Fibroblast of lung (primary cell): ENCODE data around the gene COL8A2. TPM values are rescaled to one million over a fixed set of nuclear protein-coding genes. Genes with fewer than 3 reads are reported as not detected.
A peak's percentile ranks its signal among the peaks of the same experiment; 100 is the strongest.

Experiments used
- DNase-seq, 2 donors: peaks; one replicate each; pipeline versions ENCODE4 v3.0.0 to v3.0.0-alpha.2; 2010; ENCODE audit warnings: low read depth in 2 of 2
- H2AFZ ChIP-seq: 2 replicates; pipeline ENCODE4 v1.5.1; 2012; ENCODE audit warnings: low read length, control low read depth, inconsistent platforms
- H3K27ac ChIP-seq: 2 replicates; pipeline ENCODE4 v1.5.1; 2011; ENCODE audit warnings: low read length, control low read depth; ENCODE audit not compliant: insufficient read depth
- H3K27me3 ChIP-seq: 2 replicates; pipeline ENCODE4 v1.5.1; 2011; ENCODE audit warnings: mild to moderate bottlenecking, low read length; ENCODE audit not compliant: control insufficient read depth, insufficient read depth
- H3K36me3 ChIP-seq: 2 replicates; pipeline ENCODE4 v1.5.1; 2011; ENCODE audit warnings: low read length; ENCODE audit not compliant: control insufficient read depth, insufficient read depth
- H3K4me1 ChIP-seq: 2 replicates; pipeline ENCODE4 v1.5.1; 2011; ENCODE audit warnings: low read length; ENCODE audit not compliant: control insufficient read depth, insufficient read depth; ENCODE audit errors: extremely low read depth
- H3K4me2 ChIP-seq: 2 replicates; pipeline ENCODE4 v1.5.1; 2011; ENCODE audit warnings: low read length, control low read depth; ENCODE audit not compliant: insufficient read depth; ENCODE audit errors: extremely low read depth
- H3K4me3 ChIP-seq, 4 experiments: fragments of 200-600 bp in 1 of 4; sonication (generic) in 1 of 4; replicated peaks in 1 of 4; 2 replicates each; pipeline ENCODE4 v1.5.1; 2011 to 2016; ENCODE audit warnings: low read length in 4 of 4, low read depth in 3 of 4, mild to moderate bottlenecking in 3 of 4, control low read depth in 2 of 4, inconsistent platforms in 1 of 4, mixed read lengths in 1 of 4; ENCODE audit not compliant: insufficient read depth in 1 of 4; ENCODE audit errors: control extremely low read depth in 1 of 4
- H3K79me2 ChIP-seq: 2 replicates; pipeline ENCODE4 v1.5.1; 2012; ENCODE audit warnings: mild to moderate bottlenecking, low read length, inconsistent platforms; ENCODE audit not compliant: control insufficient read depth, insufficient read depth
- H3K9ac ChIP-seq: 2 replicates; pipeline ENCODE4 v1.5.1; 2011; ENCODE audit warnings: mild to moderate bottlenecking, low read length, control low read depth; ENCODE audit not compliant: insufficient read depth
- H3K9me3 ChIP-seq: 2 replicates; pipeline ENCODE4 v1.5.1; 2012; ENCODE audit warnings: low read depth, low read length; ENCODE audit not compliant: control insufficient read depth, insufficient read depth
- H4K20me1 ChIP-seq: 2 replicates; pipeline ENCODE4 v1.5.1; 2011; ENCODE audit warnings: low read length; ENCODE audit not compliant: control insufficient read depth, insufficient read depth; ENCODE audit errors: extremely low read depth
- CTCF ChIP-seq, 2 donors: IDR thresholded peaks in 1 of 2; conservative IDR thresholded peaks in 1 of 2; 1 replicate in 1 of 2; 2 replicates in 1 of 2; pipeline ENCODE4 v1.5.1; 2011 to 2012; ENCODE audit warnings: low read length in 2 of 2, control low read depth in 1 of 2, inconsistent platforms in 1 of 2, low read depth in 1 of 2, mild to moderate bottlenecking in 1 of 2
- EZH2 ChIP-seq: IDR thresholded peaks from 2 replicates; pipeline ENCODE4 v1.5.1; 2012; ENCODE audit warnings: low read length, control low read depth, mild to moderate bottlenecking; ENCODE audit errors: missing control alignments
- polyA plus RNA-seq, 2 donors: library from polyadenylated mRNA; depleted of rRNA in 1 of 2; stranded (reverse) in 1 of 2; unstranded in 1 of 2; fragments of >200 nt; gene quantifications; 2 replicates each; pipeline ENCODE4 v1.2.1, GENCODE V29; 2011 to 2012; ENCODE audit warnings: missing spikeins in 1 of 2
- total RNA-seq: library from RNA; depleted of rRNA; stranded (reverse); fragments of >200 nt; gene quantifications from 2 replicates; pipeline ENCODE4 v1.2.1, GENCODE V29; 2014

COL8A2 gene
- total and polyA plus RNA-seq, 2 donors (not counting 1 experiment from before 2014, with no cell fraction given) = 2.9 to 31.0 TPM

GRCh38 chr1:36156329-36157114 lies 31.5 kb upstream of the COL8A2 start:
- Histone ChIP-seq H4K20me1 (peaks cover 2% of the 10 kb centered on the region), H3K36me3 (peaks cover 11% of the 10 kb centered on the region), H3K9ac (peak overlapping the region; percentile 91), H2AFZ (no peak overlapping the region), H3K4me3 (peak overlapping the region; percentile 84 to 93 (median 88)), H3K79me2 (peaks cover 55% of the 10 kb centered on the region), H3K9me3 (no peaks in the 10 kb centered on the region), H3K4me2 (no peak overlapping the region), H3K27me3 (no peaks in the 10 kb centered on the region), H3K4me1 (peaks cover 22% of the 10 kb centered on the region), H3K27ac (peak overlapping the region; percentile 96)
- DNase-seq = peak; percentile 59 to 70
- no peak for TF ChIP-seq EZH2
- no peak for TF ChIP-seq CTCF (conservative IDR thresholded peaks at IDR 0.05 in 1 of 2, IDR thresholded peaks at IDR 0.05 in 1 of 2; ENCODE audit: low read depth in 1 of 2, low read length in 2 of 2)

DNA sequence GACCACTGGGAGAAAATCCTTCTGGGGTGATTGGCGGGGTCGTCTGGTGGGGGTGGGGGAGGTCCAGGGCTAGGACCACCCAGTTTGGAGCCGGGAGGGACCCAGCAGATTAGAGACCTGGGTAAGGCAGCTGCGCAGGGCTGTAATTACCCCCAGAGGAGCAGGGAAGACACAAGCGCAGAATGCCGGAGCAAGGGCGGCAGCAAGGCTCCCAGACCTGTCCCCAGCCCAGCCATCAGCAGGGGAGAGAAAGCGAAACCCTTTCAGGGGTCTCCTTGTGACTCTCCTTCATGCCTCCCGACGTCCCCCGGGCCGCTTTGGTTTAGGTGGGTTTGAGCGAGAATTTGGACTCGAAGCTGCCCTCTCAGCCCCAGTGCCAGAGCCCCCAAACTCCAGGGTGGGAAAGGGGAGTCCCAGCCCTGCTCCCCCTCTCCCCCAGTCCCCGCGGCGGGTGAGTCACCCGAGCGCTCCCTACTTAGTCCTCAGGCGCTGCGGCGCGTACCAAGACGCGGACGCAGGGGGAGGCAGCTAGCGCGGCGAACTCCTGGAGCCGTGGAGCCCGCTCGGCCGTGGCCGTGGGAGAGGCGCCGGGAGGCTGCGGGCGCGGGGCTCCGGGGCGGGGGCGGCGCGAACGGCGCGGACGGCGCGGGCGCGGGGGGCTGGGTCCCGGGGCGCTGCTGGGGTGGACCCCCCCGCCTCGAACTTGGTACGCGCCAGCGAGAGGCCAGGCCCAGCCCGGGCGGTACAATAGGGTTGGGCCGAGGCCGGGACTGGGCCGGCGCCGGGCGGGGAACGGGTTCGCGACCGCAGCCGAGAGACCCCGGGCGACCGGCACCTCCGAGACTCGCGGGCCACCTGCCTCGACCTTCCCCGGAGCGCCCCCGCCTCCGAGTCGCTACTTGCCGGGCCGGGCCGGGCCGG lies 30.6 kb upstream of the COL8A2 start, which contains the start of gene MAP7D1:
MAP7D1 (plus strand) TSS at position 753 of the 921 bp plus-strand sequence. CDS start 258 bp downstream, outside the sequence.
- peaks cover 2% of the 10 kb centered on the region for H4K20me1 ChIP-seq
- H3K9me3 ChIP-seq = no peaks in the 10 kb centered on the region
- no peak for TF ChIP-seq EZH2
- no peak for TF ChIP-seq CTCF (conservative IDR thresholded peaks at IDR 0.05 in 1 of 2, IDR thresholded peaks at IDR 0.05 in 1 of 2; ENCODE audit: low read depth in 1 of 2, low read length in 2 of 2)
- H3K4me1 ChIP-seq = peaks cover 29% of the 10 kb centered on the region
- peak within 1 kb of the TSS; percentile 84 to 93 (median 88) for H3K4me3 ChIP-seq
- H3K4me2 ChIP-seq = peak within 1 kb of the TSS; percentile 95
- peaks cover 10% of the 10 kb centered on the region for H3K36me3 ChIP-seq
- peak; percentile 82 to 83 for DNase-seq
- H3K27ac ChIP-seq = peak within 1 kb of the TSS; percentile 96
- no peak within 1 kb of the TSS for H2AFZ ChIP-seq
- peak within 1 kb of the TSS; percentile 91 for H3K9ac ChIP-seq
- H3K79me2 ChIP-seq = peaks cover 46% of the 10 kb centered on the region
- no peaks in the 10 kb centered on the region for H3K27me3 ChIP-seq
